ENCODE results near the gene PCIF1.

The PCIF1 gene

GRCh38 chr20:45981261-45981660 is 46.8 kb downstream of the PCIF1 start:
- Histone ChIP-seq H3K4me2 (ENCODE audit: low read length) (no peak overlapping the region), H3K79me2 (ENCODE audit: control insufficient read depth, low read length) (no peaks in the 10 kb centered on the region), H3K9me3 (ENCODE audit: control insufficient read depth, insufficient read depth, low read length) (no peaks in the 10 kb centered on the region), H3K27ac (ENCODE audit: low read depth, low read length) (no peak overlapping the region), H3K4me3 (ENCODE audit: low read length) (no peak overlapping the region), H4K20me1 (ENCODE audit: control insufficient read depth, insufficient read depth, low read depth, low read length) (no peaks in the 10 kb centered on the region), H3K9me2 (replicated peaks; ENCODE audit: control insufficient read depth, low read length) (no peaks in the 10 kb centered on the region), H3K4me1 (ENCODE audit: control insufficient read depth, low read length) (no peaks in the 10 kb centered on the region), H3K27me3 (ENCODE audit: control insufficient read depth, low read length) (peaks cover 7% of the 10 kb centered on the region), H3K36me3 (ENCODE audit: control insufficient read depth, low read length) (no peaks in the 10 kb centered on the region), H3F3A (ENCODE audit: control insufficient read depth, insufficient read depth) (no peaks in the 10 kb centered on the region)
- TF ChIP-seq CTCF (IDR thresholded peaks at IDR 0.05; ENCODE audit: low read depth, low read length, poor library complexity, severe bottlenecking) = no peak
- TF ChIP-seq EZH2phosphoT487 (IDR thresholded peaks at IDR 0.05; ENCODE audit: borderline replicate concordance, low read length) = no peak

- TF ChIP-seq EZH2phosphoT487 (IDR thresholded peaks at IDR 0.05; ENCODE audit: borderline replicate concordance, low read length) (no peak), CTCF (IDR thresholded peaks at IDR 0.05; ENCODE audit: low read depth, low read length, poor library complexity, severe bottlenecking) (no peak)
- Histone ChIP-seq H3K9me2 (replicated peaks; ENCODE audit: control insufficient read depth, low read length) (no peaks in the 10 kb centered on the region), H3K4me1 (ENCODE audit: control insufficient read depth, low read length) (no peaks in the 10 kb centered on the region), H3K4me3 (ENCODE audit: low read length) (no peak overlapping the region), H4K20me1 (ENCODE audit: control insufficient read depth, insufficient read depth, low read depth, low read length) (no peaks in the 10 kb centered on the region), H3F3A (ENCODE audit: control insufficient read depth, insufficient read depth) (no peaks in the 10 kb centered on the region), H3K36me3 (ENCODE audit: control insufficient read depth, low read length) (no peaks in the 10 kb centered on the region), H3K79me2 (ENCODE audit: control insufficient read depth, low read length) (no peaks in the 10 kb centered on the region), H3K27me3 (ENCODE audit: control insufficient read depth, low read length) (peaks cover 14% of the 10 kb centered on the region), H3K9me3 (ENCODE audit: control insufficient read depth, insufficient read depth, low read length) (no peaks in the 10 kb centered on the region), H3K4me2 (ENCODE audit: low read length) (no peak overlapping the region), H3K27ac (ENCODE audit: low read depth, low read length) (no peak overlapping the region)
Measured at GRCh38 chr20:45983279-45983743, 48.8 kb downstream of the PCIF1 start.

GRCh38 chr20:45985573-45985972 is 51.1 kb downstream of the PCIF1 start:
- Histone ChIP-seq H3K27ac (ENCODE audit: low read depth, low read length) (no peak overlapping the region), H3K4me1 (ENCODE audit: control insufficient read depth, low read length) (no peaks in the 10 kb centered on the region), H3K9me2 (replicated peaks; ENCODE audit: control insufficient read depth, low read length) (no peaks in the 10 kb centered on the region), H3K9me3 (ENCODE audit: control insufficient read depth, insufficient read depth, low read length) (no peaks in the 10 kb centered on the region), H4K20me1 (ENCODE audit: control insufficient read depth, insufficient read depth, low read depth, low read length) (no peaks in the 10 kb centered on the region), H3K4me3 (ENCODE audit: low read length) (no peak overlapping the region), H3K4me2 (ENCODE audit: low read length) (no peak overlapping the region), H3F3A (ENCODE audit: control insufficient read depth, insufficient read depth) (no peaks in the 10 kb centered on the region), H3K79me2 (ENCODE audit: control insufficient read depth, low read length) (no peaks in the 10 kb centered on the region), H3K27me3 (ENCODE audit: control insufficient read depth, low read length) (peaks cover 9% of the 10 kb centered on the region), H3K36me3 (ENCODE audit: control insufficient read depth, low read length) (no peaks in the 10 kb centered on the region)
- TF ChIP-seq EZH2phosphoT487 (IDR thresholded peaks at IDR 0.05; ENCODE audit: borderline replicate concordance, low read length) (no peak), CTCF (IDR thresholded peaks at IDR 0.05; ENCODE audit: low read depth, low read length, poor library complexity, severe bottlenecking) (no peak)
